ENCODE measurements around the gene SLC7A4. TPM values are rescaled to one million over a fixed set of nuclear protein-coding genes. Genes with fewer than 3 reads are reported as not detected.

SLC7A4 gene
- total and polyA plus RNA-seq, 4 donors = 0.15 TPM; not detected in 3

DNA sequence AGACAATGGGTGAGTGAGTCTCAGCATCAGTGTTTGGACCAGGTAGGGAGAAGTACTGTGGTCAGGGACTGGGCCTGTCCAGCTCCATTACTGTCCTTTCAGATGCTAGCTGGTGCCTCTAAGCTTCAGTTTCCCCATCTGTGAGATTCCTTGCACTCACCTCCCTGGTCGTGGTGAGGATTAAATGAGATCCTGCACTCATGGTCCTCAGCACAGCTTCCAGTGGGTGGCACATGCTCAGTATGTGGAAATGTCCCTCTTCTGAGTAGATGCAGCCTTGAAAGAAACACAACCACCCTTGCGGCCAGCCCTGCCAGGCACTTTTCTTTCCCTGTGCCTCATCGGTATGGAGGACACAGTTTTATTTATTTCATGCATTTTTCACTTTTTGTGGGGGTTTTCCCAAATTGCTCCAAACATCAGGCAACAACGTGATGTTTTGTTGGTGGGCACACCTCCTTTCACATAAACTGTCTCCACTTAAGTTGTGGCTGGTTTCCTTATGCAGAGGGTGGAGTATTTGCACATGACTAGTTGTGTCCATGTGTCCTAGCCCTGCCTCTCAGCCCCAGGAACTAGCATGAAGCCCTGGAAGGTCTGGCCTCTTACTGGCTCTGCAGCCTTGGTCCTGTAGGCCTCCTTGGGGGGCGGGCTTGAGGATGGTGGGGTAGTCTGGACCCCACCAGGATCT lies 49.1 kb downstream of the SLC7A4 start:
- no peaks in the 10 kb centered on the region for H3K4me1 ChIP-seq (ENCODE audit: control insufficient read depth in 1 of 2, insufficient read depth in 2 of 2, low read length in 2 of 2)
- whole genome bisulfite sequencing, 2 donors = 70 to 76% methylated on average over 5 of the region's 5 CpGs
- no peak overlapping the region for H3K27ac ChIP-seq (ENCODE audit: low read depth in 1 of 2, low read length in 2 of 2)
- ATAC-seq (ENCODE audit: low FRiP score) = no peak
- peak overlapping the region; percentile 68 to 83 for H3K4me3 ChIP-seq (ENCODE audit: low read length in 2 of 2)
- DNase-seq = no peak
- H3K36me3 ChIP-seq (ENCODE audit: control insufficient read depth in 1 of 2, insufficient read depth in 2 of 2, low read length in 1 of 2) = peaks cover 0 to 1% of the 10 kb centered on the region in 2 donors
- no peaks in the 10 kb centered on the region for H3K27me3 ChIP-seq (ENCODE audit: control insufficient read depth in 1 of 2, insufficient read depth in 2 of 2, low read length in 1 of 2)
- peaks cover 3% of the 10 kb centered on the region for H3K9me3 ChIP-seq (ENCODE audit: control insufficient read depth, low read length)
- intact Hi-C loops (cut with DNase I) = loop anchor here in 1 of 2 donors (5.0 kb wide), 1 partner anchor 96 kb away; no protein-coding TSS in a partner anchor

DNA sequence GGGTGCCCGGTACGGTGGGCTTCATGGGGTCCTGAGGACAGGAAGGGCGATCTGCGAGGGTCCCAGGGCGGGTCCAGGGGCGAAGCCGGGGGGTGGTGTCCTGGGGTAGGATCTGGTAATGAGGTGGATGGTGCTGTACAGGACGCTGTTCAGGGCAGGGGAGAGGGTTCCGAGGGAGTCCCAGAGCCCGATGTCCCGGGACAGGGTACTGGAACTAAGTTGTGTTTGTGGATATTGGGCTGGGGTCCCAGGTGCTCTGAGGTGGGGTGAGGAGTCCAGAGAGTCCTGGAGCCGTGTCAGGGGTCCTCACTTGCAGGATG lies 49.8 kb downstream of the SLC7A4 start:
- ATAC-seq (ENCODE audit: low FRiP score) (no peak), DNase-seq (no peak)
- Histone ChIP-seq H3K27me3 (ENCODE audit: control insufficient read depth in 1 of 2, insufficient read depth in 2 of 2, low read length in 1 of 2) (no peaks in the 10 kb centered on the region), H3K4me3 (ENCODE audit: low read length in 2 of 2) (peak overlapping the region; percentile 68 to 83), H3K36me3 (ENCODE audit: control insufficient read depth in 1 of 2, insufficient read depth in 2 of 2, low read length in 1 of 2) (peaks cover 0 to 1% of the 10 kb centered on the region in 2 donors), H3K4me1 (ENCODE audit: control insufficient read depth in 1 of 2, insufficient read depth in 2 of 2, low read length in 2 of 2) (no peaks in the 10 kb centered on the region), H3K9me3 (ENCODE audit: control insufficient read depth, low read length) (peaks cover 3% of the 10 kb centered on the region), H3K27ac (ENCODE audit: low read depth in 1 of 2, low read length in 2 of 2) (no peak overlapping the region)
- 0 to 1% methylated on average over 12 of the region's 12 CpGs for WGBS, 2 donors
- intact Hi-C loops (cut with DNase I) = loop anchor here (1.0 to 5.0 kb wide), 2 partner anchors 19 to 95 kb away; no protein-coding TSS in a partner anchor

DNA sequence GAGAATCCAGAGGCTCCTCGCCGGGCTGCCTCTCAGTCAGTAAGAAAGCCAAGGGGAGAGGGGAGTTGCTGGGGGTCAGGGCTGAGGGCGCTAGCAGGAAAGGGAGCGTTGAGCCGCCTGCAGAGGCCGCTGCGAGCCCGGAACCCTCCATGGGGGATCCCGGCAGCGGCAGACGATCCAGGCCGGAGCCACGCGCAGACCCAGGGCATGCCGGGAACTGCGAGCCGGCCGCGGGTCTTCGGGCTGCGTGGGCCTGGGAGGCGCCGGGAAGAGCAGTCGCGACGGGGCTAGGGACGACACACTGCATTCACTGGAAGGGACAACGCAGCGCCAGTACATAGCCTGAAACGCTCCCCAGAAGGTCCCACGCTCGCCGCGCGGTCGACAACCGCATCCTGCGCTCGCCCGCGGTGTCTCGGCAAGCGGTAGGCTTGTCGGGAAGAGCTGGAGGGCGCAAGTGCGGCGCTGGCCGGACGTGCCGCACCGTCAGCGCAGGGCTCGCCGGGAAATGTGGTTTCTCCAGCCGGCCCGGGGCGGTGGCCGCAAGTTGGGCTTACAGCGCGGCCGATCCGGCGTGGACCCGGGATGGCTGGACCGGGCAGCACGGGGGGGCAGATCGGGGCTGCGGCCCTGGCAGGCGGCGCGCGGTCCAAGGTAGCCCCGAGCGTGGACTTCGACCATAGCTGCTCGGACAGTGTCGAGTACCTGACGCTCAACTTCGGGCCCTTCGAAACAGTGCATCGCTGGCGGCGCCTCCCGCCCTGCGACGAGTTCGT lies 50.4 kb downstream of the SLC7A4 start, which contains the start of gene LZTR1:
Gene LZTR1 (plus strand): TSS at position 511 of the 776 bp plus-strand sequence. CDS start 75 bp downstream, at position 586.
- Histone ChIP-seq H3K36me3 (ENCODE audit: control insufficient read depth in 1 of 2, insufficient read depth in 2 of 2, low read length in 1 of 2) (no peaks in the 10 kb centered on the region), H3K9me3 (ENCODE audit: control insufficient read depth, low read length) (peaks cover 3% of the 10 kb centered on the region), H3K4me3 (ENCODE audit: low read length in 2 of 2) (peak within 1 kb of the TSS; percentile 68 to 83), H3K4me1 (ENCODE audit: control insufficient read depth in 1 of 2, insufficient read depth in 2 of 2, low read length in 2 of 2) (no peaks in the 10 kb centered on the region), H3K27me3 (ENCODE audit: control insufficient read depth in 1 of 2, insufficient read depth in 2 of 2, low read length in 1 of 2) (no peaks in the 10 kb centered on the region), H3K27ac (ENCODE audit: low read depth in 1 of 2, low read length in 2 of 2) (peak within 1 kb of the TSS; percentile 15 to 78)
- intact Hi-C loops (cut with DNase I) = loop anchor here (1.0 to 5.0 kb wide), 2 partner anchors 19 to 95 kb away; no protein-coding TSS in a partner anchor
- WGBS, 2 donors = 0 to 1% methylated on average over 78 to 87 of the region's 87 CpGs
- peak; percentile 95 for ATAC-seq (ENCODE audit: low FRiP score)
- peak; percentile 91 to 95 for DNase-seq

DNA sequence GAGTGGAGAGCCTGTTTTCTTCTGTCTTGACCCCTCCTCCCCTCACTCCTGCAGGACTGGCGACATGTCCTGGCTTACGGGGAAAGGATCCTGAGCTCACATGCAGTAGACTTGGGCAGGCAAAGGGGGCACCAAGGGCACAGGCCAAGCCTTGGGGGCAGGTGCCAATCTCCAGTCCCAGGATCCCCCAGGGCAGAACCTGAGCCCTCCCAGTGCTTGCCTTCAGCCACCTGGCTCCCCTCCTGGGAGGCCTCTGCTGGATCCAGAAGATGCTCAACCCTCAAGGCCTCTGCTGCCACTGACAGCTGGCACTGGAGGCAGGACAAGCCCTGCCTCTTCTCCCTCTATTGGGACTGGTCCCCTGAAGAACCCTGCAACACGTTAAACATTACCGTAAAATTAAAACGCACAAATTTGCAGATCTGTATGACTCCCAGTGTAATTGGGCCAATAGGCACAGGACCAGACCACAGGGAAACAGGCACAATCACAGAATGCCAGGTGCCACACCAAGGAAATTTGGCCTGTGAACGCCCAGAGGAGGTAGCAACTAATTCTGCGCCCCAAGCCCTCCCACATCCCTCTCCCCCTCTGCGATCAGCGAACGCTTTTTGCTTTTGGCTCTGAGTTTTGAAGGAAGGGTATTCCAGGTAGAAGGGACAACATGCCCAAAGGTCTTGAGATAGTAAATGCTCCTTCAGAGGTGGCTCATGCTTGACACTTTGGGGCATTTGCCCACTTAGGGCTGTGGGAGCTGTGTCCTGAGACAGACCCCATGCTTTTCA lies 51.2 kb downstream of the SLC7A4 start:
- H3K27ac ChIP-seq (ENCODE audit: low read depth in 1 of 2, low read length in 2 of 2) = peak overlapping the region; percentile 15 to 78
- intact Hi-C loops (cut with DNase I) = loop anchor here in 1 of 2 donors (5.0 kb wide), 1 partner anchor 94 kb away; no protein-coding TSS in a partner anchor
- peak overlapping the region; percentile 68 to 83 for H3K4me3 ChIP-seq (ENCODE audit: low read length in 2 of 2)
- DNase-seq = peak in 1 of 2 donors; percentile 48
- ATAC-seq (ENCODE audit: low FRiP score) = no peak
- no peaks in the 10 kb centered on the region for H3K4me1 ChIP-seq (ENCODE audit: control insufficient read depth in 1 of 2, insufficient read depth in 2 of 2, low read length in 2 of 2)
- WGBS, 2 donors = 62 to 63% methylated on average over 10 of the region's 10 CpGs
- no peaks in the 10 kb centered on the region for H3K27me3 ChIP-seq (ENCODE audit: control insufficient read depth in 1 of 2, insufficient read depth in 2 of 2, low read length in 1 of 2)
- H3K36me3 ChIP-seq (ENCODE audit: control insufficient read depth in 1 of 2, insufficient read depth in 2 of 2, low read length in 1 of 2) = no peaks in the 10 kb centered on the region
- peaks cover 3% of the 10 kb centered on the region for H3K9me3 ChIP-seq (ENCODE audit: control insufficient read depth, low read length)

DNA sequence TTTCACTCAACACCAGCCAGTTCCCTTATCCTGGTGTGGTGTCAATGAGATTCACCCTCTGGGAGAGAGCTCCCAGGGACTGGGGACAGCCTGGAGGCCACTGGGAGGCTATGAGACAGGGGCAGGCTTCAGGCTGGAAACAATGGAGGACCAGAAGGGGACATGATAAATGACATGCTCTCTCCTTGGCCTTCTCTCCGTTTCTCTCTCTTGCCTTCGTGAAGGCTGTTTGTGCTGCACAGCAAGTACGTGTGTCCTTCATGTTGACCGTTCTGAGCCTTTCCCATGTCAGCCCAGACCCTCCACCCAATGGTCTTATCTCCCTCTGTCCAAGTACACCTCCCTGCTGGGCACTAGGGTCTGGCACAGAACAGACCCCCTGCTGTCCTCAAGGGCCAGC lies 51.8 kb downstream of the SLC7A4 start:
- WGBS, 2 donors = 77 to 81% methylated on average over 4 of the region's 4 CpGs

DNA sequence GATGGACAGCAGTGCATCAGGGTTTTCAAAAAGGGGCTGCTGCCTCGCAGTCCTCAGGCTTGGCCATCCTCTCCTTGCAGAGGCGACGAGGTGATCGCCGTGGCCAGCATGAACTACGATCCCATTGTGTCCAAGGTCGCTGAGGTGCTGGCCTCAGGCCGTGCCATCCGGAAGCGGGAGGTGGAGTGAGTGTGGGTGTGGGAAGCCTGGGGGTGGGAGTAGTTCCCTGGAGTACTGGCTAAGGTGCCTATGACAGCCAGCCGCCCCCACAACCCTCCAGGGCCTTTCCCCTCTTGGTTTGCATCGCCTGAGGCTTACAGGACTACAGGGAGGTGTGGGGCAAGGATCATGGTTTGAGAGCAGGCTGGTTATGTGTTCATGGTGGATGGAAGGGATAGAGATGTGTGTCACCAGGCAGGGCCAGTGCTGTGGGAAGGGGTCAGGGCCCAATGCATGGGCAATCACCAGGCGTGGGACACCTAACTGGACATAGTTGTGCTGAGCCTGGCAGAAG lies 52.4 kb downstream of the SLC7A4 start:
- DNase-seq (peak in 1 of 2 donors; percentile 76), ATAC-seq (ENCODE audit: low FRiP score) (no peak)
- H3K9me3 ChIP-seq (ENCODE audit: control insufficient read depth, low read length) = peaks cover 3% of the 10 kb centered on the region
- H3K4me1 ChIP-seq (ENCODE audit: control insufficient read depth in 1 of 2, insufficient read depth in 2 of 2, low read length in 2 of 2) = no peaks in the 10 kb centered on the region
- H3K27me3 ChIP-seq (ENCODE audit: control insufficient read depth in 1 of 2, insufficient read depth in 2 of 2, low read length in 1 of 2) = no peaks in the 10 kb centered on the region
- no peaks in the 10 kb centered on the region for H3K36me3 ChIP-seq (ENCODE audit: control insufficient read depth in 1 of 2, insufficient read depth in 2 of 2, low read length in 1 of 2)
- H3K4me3 ChIP-seq (ENCODE audit: low read length in 2 of 2) = no peak overlapping the region
- 36 to 37% methylated on average over 13 of the region's 13 CpGs for WGBS, 2 donors
- intact Hi-C loops (cut with DNase I) = loop anchor here in 1 of 2 donors (5.0 kb wide), 1 partner anchor 93 kb away; no protein-coding TSS in a partner anchor
- H3K27ac ChIP-seq (ENCODE audit: low read depth in 1 of 2, low read length in 2 of 2) = no peak overlapping the region

More for the DNA sequence above, 51.8 kb downstream of the SLC7A4 start:
- ATAC-seq (ENCODE audit: low FRiP score) = no peak
- Histone ChIP-seq H3K4me3 (ENCODE audit: low read length in 2 of 2) (no peak overlapping the region), H3K36me3 (ENCODE audit: control insufficient read depth in 1 of 2, insufficient read depth in 2 of 2, low read length in 1 of 2) (no peaks in the 10 kb centered on the region), H3K27ac (ENCODE audit: low read depth in 1 of 2, low read length in 2 of 2) (no peak overlapping the region), H3K27me3 (ENCODE audit: control insufficient read depth in 1 of 2, insufficient read depth in 2 of 2, low read length in 1 of 2) (no peaks in the 10 kb centered on the region), H3K9me3 (ENCODE audit: control insufficient read depth, low read length) (peaks cover 3% of the 10 kb centered on the region), H3K4me1 (ENCODE audit: control insufficient read depth in 1 of 2, insufficient read depth in 2 of 2, low read length in 2 of 2) (no peaks in the 10 kb centered on the region)
- intact Hi-C loops (cut with DNase I) = loop anchor here in 1 of 2 donors (5.0 kb wide), 1 partner anchor 93 kb away; no protein-coding TSS in a partner anchor
- DNase-seq = no peak

DNA sequence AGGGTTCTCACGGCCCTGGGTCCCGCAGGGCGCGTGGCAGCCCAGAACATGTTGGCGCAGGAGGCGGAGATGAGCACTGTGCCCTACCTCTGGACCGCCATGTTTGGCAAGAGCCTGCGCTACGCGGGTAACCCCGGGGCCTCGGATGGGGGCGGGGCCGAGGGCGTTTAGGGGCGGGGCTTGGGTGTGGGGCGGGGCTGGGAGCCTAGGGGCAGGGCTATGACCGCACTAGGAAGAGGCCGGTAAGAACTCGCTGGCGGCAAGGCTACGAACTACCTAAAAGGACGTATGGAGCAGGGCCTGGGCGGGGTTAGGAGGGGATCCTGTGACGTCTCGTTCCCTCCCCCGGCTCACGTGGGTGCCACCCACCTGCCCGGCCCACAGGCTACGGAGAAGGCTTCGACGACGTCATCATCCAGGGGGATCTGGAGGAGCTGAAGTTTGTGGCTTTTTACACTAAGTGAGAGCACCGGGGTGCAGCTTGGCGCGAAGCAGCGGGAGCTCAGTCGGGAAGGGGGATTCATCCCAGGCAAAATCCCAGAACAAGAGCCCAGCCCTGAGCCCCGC lies 53.0 kb downstream of the SLC7A4 start:
- peak; percentile 76 to 86 for DNase-seq
- Histone ChIP-seq H3K9me3 (ENCODE audit: control insufficient read depth, low read length) (peaks cover 3% of the 10 kb centered on the region), H3K4me1 (ENCODE audit: control insufficient read depth in 1 of 2, insufficient read depth in 2 of 2, low read length in 2 of 2) (no peaks in the 10 kb centered on the region), H3K4me3 (ENCODE audit: low read length in 2 of 2) (no peak overlapping the region), H3K27me3 (ENCODE audit: control insufficient read depth in 1 of 2, insufficient read depth in 2 of 2, low read length in 1 of 2) (no peaks in the 10 kb centered on the region), H3K27ac (ENCODE audit: low read depth in 1 of 2, low read length in 2 of 2) (no peak overlapping the region), H3K36me3 (ENCODE audit: control insufficient read depth in 1 of 2, insufficient read depth in 2 of 2, low read length in 1 of 2) (no peaks in the 10 kb centered on the region)
- 5 to 8% methylated on average over 33 to 39 of the region's 39 CpGs for WGBS, 2 donors
- intact Hi-C loops (cut with DNase I) = no loop called here
- ATAC-seq (ENCODE audit: low FRiP score) = no peak

Measured in aorta (tissue), 5 donors.